ENCODE data around the gene KRTAP4-7.
A peak's percentile ranks its signal among the peaks of the same experiment; 100 is the strongest.
"Not testable (repeated sequence)": the region's sequence is repeated elsewhere in the genome, so short reads cannot be mapped to it uniquely, and the experiment has no call there.

The KRTAP4-7 gene

GRCh38 chr17:41067281-41067680 is 16.7 kb upstream of the KRTAP4-7 start:
- Histone ChIP-seq H3K36me3 (ENCODE audit: control insufficient read depth, insufficient read depth, low read length, severe bottlenecking) (no peaks in the 10 kb centered on the region), H3K4me3 (ENCODE audit: low read length) (no peak overlapping the region), H3K4me1 (ENCODE audit: control insufficient read depth, insufficient read depth, low read length) (peaks cover 6% of the 10 kb centered on the region), H3K9ac (ENCODE audit: low read length) (no peak overlapping the region), H3K27me3 (replicated peaks; ENCODE audit: control insufficient read depth, insufficient read depth, low read length) (no peaks in the 10 kb centered on the region), H3K9me3 (ENCODE audit: control insufficient read depth, low read length) (no peaks in the 10 kb centered on the region)
- DNase-seq (ENCODE audit: low read depth) = peak; percentile 82

DNA sequence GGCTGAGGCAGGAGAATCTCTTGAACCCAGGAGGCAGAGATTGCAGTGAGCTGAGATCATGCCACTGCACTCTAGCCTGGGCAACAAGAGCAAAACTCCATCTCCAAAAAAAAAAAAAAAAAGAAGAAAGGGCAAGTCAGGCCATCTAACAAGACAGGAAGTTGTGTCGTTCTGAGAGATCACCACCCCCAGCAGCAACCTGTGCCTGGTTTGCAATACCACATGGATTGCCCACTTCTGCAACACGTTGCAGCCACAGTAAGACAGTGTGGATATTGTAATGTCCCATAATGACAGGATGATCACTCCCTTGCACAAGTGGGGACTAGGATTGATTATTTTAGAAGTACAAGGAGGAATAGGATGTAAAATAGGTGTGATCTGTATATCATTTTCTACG is 14.9 kb upstream of the KRTAP4-7 start:
- Histone ChIP-seq H3K27me3 (replicated peaks; ENCODE audit: control insufficient read depth, insufficient read depth, low read length) (no peaks in the 10 kb centered on the region), H3K4me3 (ENCODE audit: low read length) (no peak overlapping the region), H3K9ac (ENCODE audit: low read length) (no peak overlapping the region), H3K36me3 (ENCODE audit: control insufficient read depth, insufficient read depth, low read length, severe bottlenecking) (no peaks in the 10 kb centered on the region), H3K9me3 (ENCODE audit: control insufficient read depth, low read length) (no peaks in the 10 kb centered on the region), H3K4me1 (ENCODE audit: control insufficient read depth, insufficient read depth, low read length) (no peaks in the 10 kb centered on the region)
- no peak for DNase-seq (ENCODE audit: low read depth)

DNA sequence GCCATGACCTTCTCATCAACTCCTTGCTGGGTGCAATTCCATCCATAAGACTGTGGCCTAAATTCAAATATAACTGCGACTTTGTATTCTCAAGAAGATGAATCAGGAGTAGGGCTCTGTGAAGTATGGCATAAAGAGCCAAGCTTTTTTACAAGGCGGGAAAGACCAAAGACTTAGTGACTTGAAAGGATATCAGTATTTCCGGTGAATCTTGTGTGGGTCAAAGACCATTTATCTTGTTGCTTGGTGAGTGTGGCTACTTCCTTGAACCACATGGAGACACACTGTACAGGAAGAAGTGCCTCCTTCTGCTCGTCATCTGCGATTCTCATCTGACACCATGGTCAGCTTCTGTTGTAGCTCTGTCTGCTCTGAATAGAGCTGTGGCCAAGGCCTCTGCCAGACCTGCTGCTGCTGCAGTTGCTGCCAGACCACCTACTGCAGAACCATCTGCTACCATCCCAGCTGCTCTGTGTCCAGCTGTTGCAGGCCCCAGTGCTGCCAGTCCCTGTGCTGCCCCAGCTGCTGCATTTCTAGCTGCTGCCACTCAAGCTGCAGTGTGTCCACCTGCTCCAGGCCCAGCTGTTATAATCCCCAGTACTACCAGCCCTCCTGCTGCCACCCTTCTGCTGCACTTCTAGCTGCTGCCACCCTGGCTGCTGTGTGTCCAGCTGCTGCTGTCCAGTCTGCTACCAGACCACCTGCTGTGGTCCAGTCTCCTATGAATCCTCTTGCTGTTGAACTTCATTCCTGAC is 12.2 kb upstream of the KRTAP4-7 start:
- no peaks in the 10 kb centered on the region for H3K9me3 ChIP-seq (ENCODE audit: control insufficient read depth, low read length)
- H3K36me3 ChIP-seq (ENCODE audit: control insufficient read depth, insufficient read depth, low read length, severe bottlenecking) = no peaks in the 10 kb centered on the region
- no peak for DNase-seq (ENCODE audit: low read depth)
- no peak overlapping the region for H3K4me3 ChIP-seq (ENCODE audit: low read length)
- no peak overlapping the region for H3K9ac ChIP-seq (ENCODE audit: low read length)
- H3K27me3 ChIP-seq (replicated peaks; ENCODE audit: control insufficient read depth, insufficient read depth, low read length) = no peaks in the 10 kb centered on the region
- H3K4me1 ChIP-seq (ENCODE audit: control insufficient read depth, insufficient read depth, low read length) = no peaks in the 10 kb centered on the region

DNA sequence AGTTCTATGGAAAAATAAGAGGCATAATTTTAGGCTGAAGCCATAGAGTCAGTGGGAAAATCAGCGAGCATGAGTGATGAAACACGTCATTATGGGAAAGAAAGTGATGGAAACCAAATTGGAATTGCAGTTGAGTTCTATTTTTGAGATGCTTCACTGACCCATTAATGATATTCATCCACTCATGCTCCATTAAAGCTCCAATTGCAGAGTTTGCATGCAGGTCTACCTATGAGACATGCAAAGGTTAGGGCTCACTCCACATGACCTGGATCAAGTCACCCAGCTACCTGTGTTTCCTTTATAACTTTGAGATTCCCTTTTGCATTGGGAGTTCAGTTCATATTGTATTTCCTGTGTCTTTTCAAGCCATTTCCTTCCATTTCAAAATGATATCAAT is 10.3 kb upstream of the KRTAP4-7 start:
- no peak overlapping the region for H3K9ac ChIP-seq (ENCODE audit: low read length)
- H3K4me1 ChIP-seq (ENCODE audit: control insufficient read depth, insufficient read depth, low read length) = no peaks in the 10 kb centered on the region
- no peaks in the 10 kb centered on the region for H3K36me3 ChIP-seq (ENCODE audit: control insufficient read depth, insufficient read depth, low read length, severe bottlenecking)
- no peak overlapping the region for H3K4me3 ChIP-seq (ENCODE audit: low read length)
- no peak for DNase-seq (ENCODE audit: low read depth)
- H3K27me3 ChIP-seq (replicated peaks; ENCODE audit: control insufficient read depth, insufficient read depth, low read length) = no peaks in the 10 kb centered on the region
- no peaks in the 10 kb centered on the region for H3K9me3 ChIP-seq (ENCODE audit: control insufficient read depth, low read length)

DNA sequence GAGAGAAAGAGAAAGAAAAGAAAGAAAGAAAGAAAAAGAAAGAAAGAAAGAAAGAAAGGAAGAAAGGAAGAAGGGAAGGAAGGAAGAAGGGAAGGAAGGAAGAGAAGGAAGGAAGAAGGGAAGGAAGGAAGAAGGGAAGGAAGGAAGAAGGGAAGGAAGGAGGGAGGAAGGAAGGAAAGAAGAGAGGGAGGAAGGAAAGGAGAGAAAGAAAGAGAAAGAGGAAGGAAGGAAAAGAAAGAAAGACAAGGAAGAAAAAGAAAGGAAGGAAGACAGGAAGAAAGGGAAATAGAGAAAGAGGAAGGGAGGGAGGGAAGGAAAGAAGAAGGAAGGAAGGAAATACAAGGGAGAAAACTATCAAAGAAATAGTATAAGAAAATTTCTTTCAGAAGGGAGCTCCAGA is 7.2 kb upstream of the KRTAP4-7 start:
- Histone ChIP-seq H3K27me3 (replicated peaks; ENCODE audit: control insufficient read depth, insufficient read depth, low read length) (no peaks in the 10 kb centered on the region), H3K4me3 (ENCODE audit: low read length) (no peak overlapping the region), H3K4me1 (ENCODE audit: control insufficient read depth, insufficient read depth, low read length) (no peaks in the 10 kb centered on the region), H3K9ac (ENCODE audit: low read length) (no peak overlapping the region), H3K36me3 (ENCODE audit: control insufficient read depth, insufficient read depth, low read length, severe bottlenecking) (no peaks in the 10 kb centered on the region), H3K9me3 (ENCODE audit: control insufficient read depth, low read length) (no peaks in the 10 kb centered on the region)
- no peak for DNase-seq (ENCODE audit: low read depth)

DNA sequence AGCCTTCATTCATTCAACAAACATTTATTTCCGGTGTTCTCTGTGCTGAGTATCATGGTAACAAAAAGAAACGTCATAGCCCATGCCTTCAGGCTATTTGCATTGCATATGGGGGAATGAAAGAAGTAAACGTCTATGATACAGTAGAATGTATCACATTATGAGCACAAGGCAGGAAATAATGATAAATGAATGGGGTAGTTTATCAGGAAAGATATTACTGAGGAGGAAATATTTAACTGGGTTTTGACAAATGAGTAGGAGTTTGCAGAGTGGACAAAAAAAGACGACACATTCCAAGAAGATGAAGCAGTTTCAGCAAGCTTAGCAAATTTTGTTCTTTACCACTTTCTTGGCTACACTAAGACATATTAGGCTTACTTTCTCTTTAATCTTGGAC is 1.3 kb upstream of the KRTAP4-7 start:
- H3K9me3 ChIP-seq (ENCODE audit: control insufficient read depth, low read length) = no peaks in the 10 kb centered on the region
- no peaks in the 10 kb centered on the region for H3K36me3 ChIP-seq (ENCODE audit: control insufficient read depth, insufficient read depth, low read length, severe bottlenecking)
- no peaks in the 10 kb centered on the region for H3K4me1 ChIP-seq (ENCODE audit: control insufficient read depth, insufficient read depth, low read length)
- no peaks in the 10 kb centered on the region for H3K27me3 ChIP-seq (replicated peaks; ENCODE audit: control insufficient read depth, insufficient read depth, low read length)
- H3K4me3 ChIP-seq (ENCODE audit: low read length) = no peak overlapping the region
- H3K9ac ChIP-seq (ENCODE audit: low read length) = no peak overlapping the region
- DNase-seq (ENCODE audit: low read depth) = peak; percentile 44

- DNase-seq (ENCODE audit: low read depth); H3K9me3 ChIP-seq (ENCODE audit: control insufficient read depth, low read length); H3K27me3 ChIP-seq (replicated peaks; ENCODE audit: control insufficient read depth, insufficient read depth, low read length); H3K4me3 ChIP-seq (ENCODE audit: low read length); H3K9ac ChIP-seq (ENCODE audit: low read length); H3K4me1 ChIP-seq (ENCODE audit: control insufficient read depth, insufficient read depth, low read length); H3K36me3 ChIP-seq (ENCODE audit: control insufficient read depth, insufficient read depth, low read length, severe bottlenecking): not testable (repeated sequence)
These were observed 523 bp upstream of the KRTAP4-7 start for GRCh38 chr17:41083427-41083826.

GRCh38 chr17:41088760-41089352 is 4.9 kb downstream of the KRTAP4-7 start:
- H3K9me3 ChIP-seq (ENCODE audit: control insufficient read depth, low read length); H3K9ac ChIP-seq (ENCODE audit: low read length); H3K27me3 ChIP-seq (replicated peaks; ENCODE audit: control insufficient read depth, insufficient read depth, low read length); DNase-seq (ENCODE audit: low read depth); H3K4me3 ChIP-seq (ENCODE audit: low read length); H3K4me1 ChIP-seq (ENCODE audit: control insufficient read depth, insufficient read depth, low read length); H3K36me3 ChIP-seq (ENCODE audit: control insufficient read depth, insufficient read depth, low read length, severe bottlenecking): not testable (repeated sequence)

- Histone ChIP-seq H3K9me3 (ENCODE audit: control insufficient read depth, low read length) (no peaks in the 10 kb centered on the region), H3K36me3 (ENCODE audit: control insufficient read depth, insufficient read depth, low read length, severe bottlenecking) (no peaks in the 10 kb centered on the region), H3K27me3 (replicated peaks; ENCODE audit: control insufficient read depth, insufficient read depth, low read length) (no peaks in the 10 kb centered on the region), H3K9ac (ENCODE audit: low read length) (no peak overlapping the region), H3K4me1 (ENCODE audit: control insufficient read depth, insufficient read depth, low read length) (no peaks in the 10 kb centered on the region), H3K4me3 (ENCODE audit: low read length) (no peak overlapping the region)
- no peak for DNase-seq (ENCODE audit: low read depth)
These were observed 12.1 kb downstream of the KRTAP4-7 start for GRCh38 chr17:41096055-41096454.

DNA sequence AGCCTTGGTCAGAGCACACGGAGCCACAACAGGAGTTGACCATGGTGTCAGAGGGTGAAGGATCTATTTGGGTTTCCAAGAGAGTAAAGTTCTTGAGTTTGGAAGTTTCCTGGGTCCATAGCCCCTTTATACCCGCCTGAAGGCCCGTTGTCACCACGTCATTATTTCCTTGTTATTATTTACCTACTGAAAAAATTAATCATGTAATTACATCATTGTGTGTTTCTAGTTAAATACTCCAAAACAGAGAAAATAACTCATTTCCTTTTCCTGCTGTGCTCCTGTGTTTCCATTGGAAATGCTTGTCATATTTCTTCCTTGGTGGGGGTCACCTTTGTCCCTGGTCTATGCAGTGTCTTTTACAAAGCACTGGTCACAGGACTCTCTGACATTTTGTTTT is 14.1 kb downstream of the KRTAP4-7 start, which contains the start of gene KRTAP4-8:
TSS of gene KRTAP4-8 (minus strand) at position 101 of the 400 bp plus-strand sequence. CDS start at position 43, 58 bp downstream.
- H3K4me3 ChIP-seq (ENCODE audit: low read length) = no peak within 1 kb of the TSS
- H3K9ac ChIP-seq (ENCODE audit: low read length) = no peak within 1 kb of the TSS
- no peaks in the 10 kb centered on the region for H3K4me1 ChIP-seq (ENCODE audit: control insufficient read depth, insufficient read depth, low read length)
- no peaks in the 10 kb centered on the region for H3K36me3 ChIP-seq (ENCODE audit: control insufficient read depth, insufficient read depth, low read length, severe bottlenecking)
- no peaks in the 10 kb centered on the region for H3K9me3 ChIP-seq (ENCODE audit: control insufficient read depth, low read length)
- no peaks in the 10 kb centered on the region for H3K27me3 ChIP-seq (replicated peaks; ENCODE audit: control insufficient read depth, insufficient read depth, low read length)
- DNase-seq (ENCODE audit: low read depth) = no peak

DNA sequence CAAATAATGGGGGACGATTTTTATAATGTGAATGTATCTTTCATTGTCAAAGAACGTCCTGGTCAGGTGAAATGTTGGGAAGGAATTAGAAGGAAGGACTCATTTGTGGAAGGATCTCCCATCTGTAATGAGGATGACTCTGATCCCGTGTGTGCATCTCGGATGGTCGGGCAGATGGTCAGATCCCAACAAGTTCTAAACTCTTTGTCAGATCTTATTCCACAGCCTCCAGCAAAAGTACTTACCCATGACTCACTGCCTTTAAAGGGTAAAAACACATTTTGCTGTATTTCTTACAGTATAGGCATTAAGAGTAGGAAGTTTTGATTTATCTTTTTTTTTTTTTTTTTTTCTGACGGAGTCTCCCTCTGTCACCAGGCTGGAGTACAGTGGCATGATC is 14.5 kb downstream of the KRTAP4-7 start:
- Histone ChIP-seq H3K4me1 (ENCODE audit: control insufficient read depth, insufficient read depth, low read length) (no peaks in the 10 kb centered on the region), H3K36me3 (ENCODE audit: control insufficient read depth, insufficient read depth, low read length, severe bottlenecking) (no peaks in the 10 kb centered on the region), H3K4me3 (ENCODE audit: low read length) (no peak overlapping the region), H3K9ac (ENCODE audit: low read length) (no peak overlapping the region), H3K9me3 (ENCODE audit: control insufficient read depth, low read length) (no peaks in the 10 kb centered on the region), H3K27me3 (replicated peaks; ENCODE audit: control insufficient read depth, insufficient read depth, low read length) (no peaks in the 10 kb centered on the region)
- DNase-seq (ENCODE audit: low read depth) = peak; percentile 48
